IMR-90 (cell line): ENCODE data around the gene KCNA10. TPM values are rescaled to one million over a fixed set of nuclear protein-coding genes. Genes with fewer than 3 reads are reported as not detected.

Source experiments
- ATAC-seq: fragments of 200-7000 bp; cut with Tn5 transposase; 2 replicates; pipeline ENCODE4 v1.9.1; 2020; ENCODE audit warnings: low read depth, mild to moderate bottlenecking, moderate library complexity
- BruUV-seq: library from RNA; stranded (reverse); fragments of 400-500 nt; replicated peaks from 2 replicates; lab custom pipeline; 2021; lab: Mats Ljungman, UMichigan
- CTCF ChIA-PET: fragments of 300-600 bp; formaldehyde crosslinking; extraction: SDS; loops from one replicate; lab custom pipeline; 2021; ENCODE audit warnings: antibody characterized with exemption; lab: Yijun Ruan, JAX
- POLR2A ChIA-PET: fragments of 300-600 bp; sonication (Branson Sonifier 250); formaldehyde crosslinking; loops from one replicate; lab custom pipeline; 2022; ENCODE audit warnings: antibody characterized with exemption; ENCODE audit not compliant: unreplicated experiment; lab: Charles Lee
- DNase-seq: peaks from one replicate; pipeline ENCODE4 v3.0.0; 2013
- H2AFZ ChIP-seq: replicated peaks from 2 replicates; pipeline ENCODE3; 2013; ENCODE audit warnings: low read length, mild to moderate bottlenecking; ENCODE audit not compliant: poor library complexity
- H2AK5ac ChIP-seq: 2 replicates; pipeline ENCODE4 v1.6.1; 2013; ENCODE audit warnings: low read depth, low read length, inconsistent platforms
- H2AK9ac ChIP-seq: replicated peaks from 2 replicates; pipeline ENCODE3; 2013; ENCODE audit warnings: mild to moderate bottlenecking, low read depth, low read length, moderate library complexity; ENCODE audit not compliant: poor library complexity
- H2BK120ac ChIP-seq: 2 replicates; pipeline ENCODE4 v1.6.1; 2013; ENCODE audit warnings: low read depth, low read length, inconsistent platforms
- H2BK15ac ChIP-seq: 3 replicates; pipeline ENCODE4 v1.6.1; 2013; ENCODE audit warnings: low read depth, low read length, inconsistent platforms
- H2BK20ac ChIP-seq: 2 replicates; pipeline ENCODE4 v1.6.1; 2013; ENCODE audit warnings: low read depth, mild to moderate bottlenecking, inconsistent platforms, low read length, moderate library complexity
- H2BK5ac ChIP-seq: 2 replicates; pipeline ENCODE4 v1.6.1; 2013; ENCODE audit warnings: mild to moderate bottlenecking, low read depth, low read length, inconsistent platforms; ENCODE audit not compliant: poor library complexity, severe bottlenecking
- H3K14ac ChIP-seq: replicated peaks from 2 replicates; pipeline ENCODE4 v1.6.1; 2013; ENCODE audit warnings: low read depth, low read length, inconsistent platforms
- H3K18ac ChIP-seq: 2 replicates; pipeline ENCODE4 v1.6.1; 2013; ENCODE audit warnings: low read depth, low read length, control low read depth
- H3K23ac ChIP-seq: 2 replicates; pipeline ENCODE4 v1.6.1; 2013; ENCODE audit warnings: low read depth, low read length, inconsistent platforms
- H3K27ac ChIP-seq: 2 replicates; pipeline ENCODE4 v1.5.1; 2013; ENCODE audit warnings: mild to moderate bottlenecking, control low read depth, low read length; ENCODE audit not compliant: insufficient read depth
- H3K27me3 ChIP-seq: 2 replicates; pipeline ENCODE4 v1.6.1; 2013; ENCODE audit warnings: low read length; ENCODE audit not compliant: control insufficient read depth, insufficient read depth
- H3K36me3 ChIP-seq: 2 replicates; pipeline ENCODE4 v1.6.1; 2013; ENCODE audit warnings: low read length, mixed read lengths; ENCODE audit not compliant: control insufficient read depth, insufficient read depth
- H3K4ac ChIP-seq: 2 replicates; pipeline ENCODE4 v1.6.1; 2013; ENCODE audit warnings: low read depth, low read length, inconsistent platforms
- H3K4me1 ChIP-seq: 2 replicates; pipeline ENCODE4 v1.6.1; 2013; ENCODE audit warnings: low read length, mixed read lengths; ENCODE audit not compliant: control insufficient read depth, insufficient read depth
- H3K4me2 ChIP-seq: 2 replicates; pipeline ENCODE4 v1.6.1; 2013; ENCODE audit warnings: low read depth, mild to moderate bottlenecking, control low read depth, low read length, moderate library complexity
- H3K4me3 ChIP-seq: 2 replicates; pipeline ENCODE4 v1.5.1; 2013; ENCODE audit warnings: low read depth, mild to moderate bottlenecking, control low read depth, low read length, moderate library complexity; ENCODE audit not compliant: insufficient read depth
- H3K56ac ChIP-seq: 2 replicates; pipeline ENCODE4 v1.6.1; 2013; ENCODE audit warnings: low read length, inconsistent platforms; ENCODE audit not compliant: insufficient read depth; ENCODE audit errors: extremely low read depth
- H3K79me1 ChIP-seq, 2 experiments: 2 replicates each; pipeline ENCODE4 v1.6.1; 2013; ENCODE audit warnings: low read length in 2 of 2, inconsistent platforms in 1 of 2, low read depth in 1 of 2
- H3K9ac ChIP-seq: 2 replicates; pipeline ENCODE4 v1.6.1; 2013; ENCODE audit warnings: low read depth, low read length, control low read depth
- H3K9me1 ChIP-seq: 2 replicates; pipeline ENCODE4 v1.6.1; 2013; ENCODE audit warnings: low read length, inconsistent platforms; ENCODE audit not compliant: insufficient read depth
- H3K9me3 ChIP-seq: 2 replicates; pipeline ENCODE4 v1.6.1; 2013; ENCODE audit warnings: low read length; ENCODE audit not compliant: control insufficient read depth, insufficient read depth
- H4K20me1 ChIP-seq: 2 replicates; pipeline ENCODE4 v1.6.1; 2013; ENCODE audit warnings: low read length, inconsistent platforms; ENCODE audit not compliant: insufficient read depth
- H4K5ac ChIP-seq: 2 replicates; pipeline ENCODE4 v1.6.1; 2013; ENCODE audit warnings: mild to moderate bottlenecking, low read depth, low read length, control low read depth
- H4K8ac ChIP-seq, 2 experiments: 2 replicates each; pipeline ENCODE4 v1.6.1; 2013; ENCODE audit warnings: low read depth in 2 of 2, low read length in 2 of 2, control low read depth in 1 of 2, inconsistent platforms in 1 of 2
- H4K91ac ChIP-seq: 2 replicates; pipeline ENCODE4 v1.6.1; 2013; ENCODE audit warnings: low read depth, low read length, inconsistent platforms; ENCODE audit not compliant: insufficient read depth
- BHLHE40 ChIP-seq: fragments of 150-350 bp; IDR thresholded peaks from 2 replicates; pipeline ENCODE4 v1.6.1; 2016; ENCODE audit warnings: mild to moderate bottlenecking, low read depth, low read length
- CHD1 ChIP-seq: IDR thresholded peaks from 2 replicates; pipeline ENCODE4 v1.6.1; 2012; ENCODE audit warnings: low read depth, low read length, improper control_type of control experiment
- MAFK ChIP-seq: IDR thresholded peaks from 2 replicates; pipeline ENCODE4 v1.6.1; 2012; ENCODE audit warnings: low read depth, low read length, improper control_type of control experiment
- MAZ ChIP-seq: IDR thresholded peaks from 2 replicates; pipeline ENCODE4 v1.6.1; 2012; ENCODE audit warnings: low read depth, mild to moderate bottlenecking, low read length, improper control_type of control experiment, moderate library complexity, borderline replicate concordance
- NFE2L2 ChIP-seq: fragments of 150-350 bp; IDR thresholded peaks from 2 replicates; pipeline ENCODE4 v1.6.1; 2016; ENCODE audit warnings: low read depth, mild to moderate bottlenecking, low read length
- RAD21 ChIP-seq: IDR thresholded peaks from 2 replicates; pipeline ENCODE4 v1.6.1; 2012; ENCODE audit warnings: low read length, improper control_type of control experiment
- RCOR1 ChIP-seq: IDR thresholded peaks from 2 replicates; pipeline ENCODE4 v1.6.1; 2012; ENCODE audit warnings: mild to moderate bottlenecking, low read length, improper control_type of control experiment; ENCODE audit not compliant: insufficient replicate concordance
- RFX5 ChIP-seq: IDR thresholded peaks from 2 replicates; pipeline ENCODE4 v1.8.0; 2012; ENCODE audit warnings: low read depth, mild to moderate bottlenecking, low read length, moderate library complexity
- SMC3 ChIP-seq: fragments of 150-350 bp; IDR thresholded peaks from 2 replicates; pipeline ENCODE4 v1.6.1; 2016; ENCODE audit warnings: low read depth, mild to moderate bottlenecking, antibody characterized with exemption, low read length, moderate library complexity
- USF2 ChIP-seq: fragments of 150-350 bp; IDR thresholded peaks from 2 replicates; pipeline ENCODE4 v1.6.1; 2017; ENCODE audit warnings: mild to moderate bottlenecking, antibody characterized with exemption, low read length, low read depth
- WGBS, 2 experiments: methylation state at CpG; one replicate each; pipeline versions ENCODE4 v1.1.5 to v1.1.7; 2013; ENCODE audit warnings: missing lambda C conversion rate in 2 of 2; ENCODE audit not compliant: insufficient read length in 1 of 2; ENCODE audit errors: extremely low coverage in 2 of 2; 5-methylcytosine and 5-hydroxymethylcytosine counted together
- dilution Hi-C: fragments of 300-500 bp; cut with HindIII; formaldehyde crosslinking; loops from one replicate; pipeline ENCODE4 v1.14.3; 2018; ENCODE audit warnings: low sequenced_read_pairs; ENCODE audit not compliant: unreplicated experiment
- in situ Hi-C: fragments of 300-500 bp; cut with MboI; formaldehyde crosslinking; loops from 3 replicates; pipeline ENCODE4 v1.14.3; 2019; ENCODE audit warnings: low sequenced_read_pairs, inconsistent platforms, mixed read lengths
- intact Hi-C: fragments of 100-400 bp; cut with micrococcal nuclease; formaldehyde crosslinking; loops from 2 replicates; pipeline ENCODE4 v1.10.0; 2022
- polyA plus RNA-seq, 3 experiments: library from polyadenylated mRNA; depleted of rRNA; stranded (reverse); fragments of >200 nt; gene quantifications; 2 replicates each; pipeline ENCODE4 v1.2.3, GENCODE V29; 2012; ENCODE audit warnings: low replicate concordance in 1 of 3
- total RNA-seq: library from RNA; depleted of rRNA; stranded (reverse); fragments of >200 nt; gene quantifications from 2 replicates; pipeline ENCODE4 v1.2.3, GENCODE V29; 2012
- TF ChIP-seq, protein P1 (sequence below): conservative IDR thresholded peaks from 2 replicates; pipeline ENCODE4 v1.5.1; 2012; ENCODE audit warnings: mild to moderate bottlenecking, low read depth, low read length, improper control_type of control experiment

Gene KCNA10
- total and polyA plus RNA-seq, 2 of the 4 experiments (the other 2 are of a cell fraction): not detected

DNA sequence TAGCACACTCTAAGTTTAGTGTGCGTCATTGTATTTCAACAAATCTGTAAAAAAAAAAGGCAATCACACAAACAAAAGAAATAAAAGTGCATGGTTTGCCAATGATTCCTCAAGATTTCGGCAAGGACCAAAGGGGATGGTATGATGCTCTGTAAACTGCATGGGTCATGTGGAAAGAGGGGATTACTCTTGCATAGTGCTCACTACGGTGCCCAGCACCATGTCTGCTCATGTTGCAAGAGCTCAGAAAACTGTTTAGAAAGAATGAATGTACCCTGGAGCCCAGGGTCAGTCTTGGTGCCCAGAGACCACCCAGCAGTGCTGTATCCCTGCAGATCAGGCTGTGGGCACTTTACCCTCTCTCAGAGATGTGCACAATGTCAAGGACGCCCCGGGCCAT lies 3.6 kb upstream of the KCNA10 start:
- dilution Hi-C loops (no loop called here), in situ Hi-C loops (loop anchor here (10.0 kb wide), 1 partner anchor 252 kb away; no protein-coding TSS in a partner anchor), intact Hi-C loops (no loop called here)
- Histone ChIP-seq H2AK5ac (no peak overlapping the region), H2AFZ (no peak overlapping the region), H3K4me1 (no peaks in the 10 kb centered on the region), H3K27ac (no peak overlapping the region), H3K4ac (no peak overlapping the region), H4K91ac (no peak overlapping the region), H2AK9ac (no peak overlapping the region), H4K20me1 (no peaks in the 10 kb centered on the region), H3K9me3 (no peaks in the 10 kb centered on the region), H4K5ac (no peak overlapping the region), H3K18ac (no peak overlapping the region), H3K9ac (no peak overlapping the region), H3K9me1 (no peaks in the 10 kb centered on the region), H3K23ac (no peak overlapping the region), H3K4me2 (no peak overlapping the region), H4K8ac (no peak overlapping the region), H3K27me3 (peaks cover 38% of the 10 kb centered on the region), H3K14ac (no peak overlapping the region), H3K4me3 (no peak overlapping the region), H2BK5ac (no peak overlapping the region), H3K36me3 (no peaks in the 10 kb centered on the region), H3K56ac (no peak overlapping the region), H2BK15ac (no peak overlapping the region), H3K79me1 (no peaks in the 10 kb centered on the region), H2BK120ac (no peak overlapping the region), H2BK20ac (no peak overlapping the region)
- WGBS, 2 experiments: no CpG with 5 or more reads among the region's 5 CpGs
- ATAC-seq: peak; percentile 15; the same call in 1 of the 2 replicates
- POLR2A ChIA-PET: no interaction called here
- TF ChIP-seq SMC3: no peak
- no peak for TF ChIP-seq RFX5
- TF ChIP-seq RCOR1: no peak
- TF ChIP-seq, protein P1, sequence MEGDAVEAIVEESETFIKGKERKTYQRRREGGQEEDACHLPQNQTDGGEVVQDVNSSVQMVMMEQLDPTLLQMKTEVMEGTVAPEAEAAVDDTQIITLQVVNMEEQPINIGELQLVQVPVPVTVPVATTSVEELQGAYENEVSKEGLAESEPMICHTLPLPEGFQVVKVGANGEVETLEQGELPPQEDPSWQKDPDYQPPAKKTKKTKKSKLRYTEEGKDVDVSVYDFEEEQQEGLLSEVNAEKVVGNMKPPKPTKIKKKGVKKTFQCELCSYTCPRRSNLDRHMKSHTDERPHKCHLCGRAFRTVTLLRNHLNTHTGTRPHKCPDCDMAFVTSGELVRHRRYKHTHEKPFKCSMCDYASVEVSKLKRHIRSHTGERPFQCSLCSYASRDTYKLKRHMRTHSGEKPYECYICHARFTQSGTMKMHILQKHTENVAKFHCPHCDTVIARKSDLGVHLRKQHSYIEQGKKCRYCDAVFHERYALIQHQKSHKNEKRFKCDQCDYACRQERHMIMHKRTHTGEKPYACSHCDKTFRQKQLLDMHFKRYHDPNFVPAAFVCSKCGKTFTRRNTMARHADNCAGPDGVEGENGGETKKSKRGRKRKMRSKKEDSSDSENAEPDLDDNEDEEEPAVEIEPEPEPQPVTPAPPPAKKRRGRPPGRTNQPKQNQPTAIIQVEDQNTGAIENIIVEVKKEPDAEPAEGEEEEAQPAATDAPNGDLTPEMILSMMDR: no peak
- no peak for TF ChIP-seq MAFK
- no peak for TF ChIP-seq NFE2L2
- TF ChIP-seq CHD1: no peak
- TF ChIP-seq USF2: no peak
- no peak for TF ChIP-seq MAZ
- no peak for TF ChIP-seq RAD21
- TF ChIP-seq BHLHE40: no peak
- DNase-seq: no peak
- CTCF ChIA-PET: no interaction called here
- BruUV-seq: no TSS peak
